Activated T-helper 2 cell treated with anti-CD3 and anti-CD28 coated beads, Interferon-gamma antibody, Interleukin-2, Interleukin-4, amounts not matched to agents 10 μg/mL and 5 μg/mL and 100 μg/mL, durations not matched to agents 14 hours and 24 hours and 36 hours (primary cell): ENCODE data around the gene PLEKHO1. TPM values are rescaled to one million over a fixed set of nuclear protein-coding genes. Genes with fewer than 3 reads are reported as not detected.

Experiments used
- DNase-seq: peaks from one replicate; pipeline ENCODE4 v3.0.0; 2021; ENCODE audit warnings: low spot score
- H3K27ac Mint-ChIP-seq: one replicate; pipeline ENCODE4 v1.8.0; 2021; ENCODE audit warnings: mixed read lengths
- H3K27me3 Mint-ChIP-seq: one replicate; pipeline ENCODE4 v1.8.0; 2021; ENCODE audit warnings: low read depth, mixed read lengths
- H3K36me3 Mint-ChIP-seq: one replicate; pipeline ENCODE4 v1.8.0; 2021; ENCODE audit warnings: low read depth, mixed read lengths
- H3K4me1 Mint-ChIP-seq: one replicate; pipeline ENCODE4 v1.8.0; 2021; ENCODE audit warnings: low read depth, mixed read lengths
- H3K4me3 Mint-ChIP-seq: one replicate; pipeline ENCODE4 v1.8.0; 2021; ENCODE audit warnings: low read depth, mild to moderate bottlenecking, moderate library complexity, mixed read lengths
- H3K9me3 Mint-ChIP-seq: one replicate; pipeline ENCODE4 v1.8.0; 2021; ENCODE audit warnings: mixed read lengths
- intact Hi-C: fragments of 100-400 bp; cut with micrococcal nuclease; formaldehyde crosslinking; loops from one replicate; pipeline ENCODE4 v1.15.1; 2023
- total RNA-seq: library from RNA; stranded (reverse); gene quantifications from 2 replicates; pipeline ENCODE4 v1.2.3, GENCODE V29; 2022

Gene PLEKHO1
- total RNA-seq, 1 donor from 2014 or later = 31.2 TPM

GRCh38 chr1:150152772-150153456, 3.2 kb downstream of the PLEKHO1 start:
- peaks cover 62% of the 10 kb centered on the region for H3K36me3 Mint-ChIP-seq
- peak overlapping the region; percentile 61 for H3K4me3 Mint-ChIP-seq
- H3K4me1 Mint-ChIP-seq = peaks cover 48% of the 10 kb centered on the region
- no peak for DNase-seq
- peaks cover 7% of the 10 kb centered on the region for H3K27me3 Mint-ChIP-seq
- H3K27ac Mint-ChIP-seq = peak overlapping the region; percentile 53
- H3K9me3 Mint-ChIP-seq = no peaks in the 10 kb centered on the region
- intact Hi-C loops = no loop called here

- H3K27ac Mint-ChIP-seq = no peak overlapping the region
- no peak overlapping the region for H3K4me3 Mint-ChIP-seq
- no peaks in the 10 kb centered on the region for H3K9me3 Mint-ChIP-seq
- H3K4me1 Mint-ChIP-seq = peaks cover 43% of the 10 kb centered on the region
- H3K36me3 Mint-ChIP-seq = peaks cover 71% of the 10 kb centered on the region
- intact Hi-C loops = no loop called here
- no peaks in the 10 kb centered on the region for H3K27me3 Mint-ChIP-seq
- no peak for DNase-seq
Measured at GRCh38 chr1:150154143-150154542, 4.4 kb downstream of the PLEKHO1 start.

- no peaks in the 10 kb centered on the region for H3K9me3 Mint-ChIP-seq
- H3K27me3 Mint-ChIP-seq = no peaks in the 10 kb centered on the region
- intact Hi-C loops = no loop called here
- no peak for DNase-seq
- no peak overlapping the region for H3K4me3 Mint-ChIP-seq
- H3K4me1 Mint-ChIP-seq = peaks cover 48% of the 10 kb centered on the region
- no peak overlapping the region for H3K27ac Mint-ChIP-seq
- peaks cover 82% of the 10 kb centered on the region for H3K36me3 Mint-ChIP-seq
Measured at GRCh38 chr1:150155413-150156071, 5.8 kb downstream of the PLEKHO1 start.

DNA sequence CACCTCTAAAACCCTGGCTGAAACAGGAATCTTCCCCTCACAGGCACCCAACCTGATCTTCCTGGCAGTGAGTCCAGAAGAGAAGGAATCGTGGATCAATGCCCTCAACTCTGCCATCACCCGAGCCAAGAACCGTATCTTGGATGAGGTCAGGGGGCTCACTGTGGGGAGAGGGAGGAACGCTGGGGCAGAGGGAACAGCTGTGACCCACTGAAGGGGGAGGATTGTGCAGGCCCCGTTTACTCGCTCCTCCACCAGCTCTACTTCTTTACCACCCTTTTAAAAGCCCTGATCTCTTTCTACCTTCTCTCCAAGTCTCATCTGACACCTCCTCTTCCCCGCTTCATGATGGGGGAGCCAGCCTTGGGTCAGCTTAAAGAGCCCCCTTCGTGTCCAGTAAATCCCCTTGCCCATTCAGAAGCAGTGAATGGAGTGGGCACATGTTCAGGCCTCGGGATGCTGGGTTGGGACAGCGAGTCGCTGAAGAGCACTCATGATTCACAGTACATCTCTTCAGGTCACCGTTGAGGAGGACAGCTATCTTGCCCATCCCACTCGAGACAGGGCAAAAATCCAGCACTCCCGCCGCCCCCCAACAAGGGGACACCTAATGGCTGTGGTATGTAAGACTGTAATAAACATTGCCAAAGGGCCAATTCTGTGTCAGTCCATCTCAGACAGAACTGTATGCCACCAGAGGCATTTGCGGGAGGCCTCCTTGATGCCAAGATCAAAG, 7.3 kb downstream of the PLEKHO1 start:
- Mint-ChIP-seq H3K9me3 (no peaks in the 10 kb centered on the region), H3K4me1 (peaks cover 51% of the 10 kb centered on the region), H3K27ac (no peak overlapping the region), H3K36me3 (peaks cover 72% of the 10 kb centered on the region), H3K4me3 (no peak overlapping the region), H3K27me3 (no peaks in the 10 kb centered on the region)
- DNase-seq = no peak
- intact Hi-C loops = no loop called here

- DNase-seq = no peak
- intact Hi-C loops = no loop called here
- no peaks in the 10 kb centered on the region for H3K9me3 Mint-ChIP-seq
- H3K4me1 Mint-ChIP-seq = peaks cover 51% of the 10 kb centered on the region
- peaks cover 55% of the 10 kb centered on the region for H3K36me3 Mint-ChIP-seq
- no peaks in the 10 kb centered on the region for H3K27me3 Mint-ChIP-seq
- H3K27ac Mint-ChIP-seq = no peak overlapping the region
- no peak overlapping the region for H3K4me3 Mint-ChIP-seq
Measured at GRCh38 chr1:150159550-150159949, 9.8 kb downstream of the PLEKHO1 start.

DNA sequence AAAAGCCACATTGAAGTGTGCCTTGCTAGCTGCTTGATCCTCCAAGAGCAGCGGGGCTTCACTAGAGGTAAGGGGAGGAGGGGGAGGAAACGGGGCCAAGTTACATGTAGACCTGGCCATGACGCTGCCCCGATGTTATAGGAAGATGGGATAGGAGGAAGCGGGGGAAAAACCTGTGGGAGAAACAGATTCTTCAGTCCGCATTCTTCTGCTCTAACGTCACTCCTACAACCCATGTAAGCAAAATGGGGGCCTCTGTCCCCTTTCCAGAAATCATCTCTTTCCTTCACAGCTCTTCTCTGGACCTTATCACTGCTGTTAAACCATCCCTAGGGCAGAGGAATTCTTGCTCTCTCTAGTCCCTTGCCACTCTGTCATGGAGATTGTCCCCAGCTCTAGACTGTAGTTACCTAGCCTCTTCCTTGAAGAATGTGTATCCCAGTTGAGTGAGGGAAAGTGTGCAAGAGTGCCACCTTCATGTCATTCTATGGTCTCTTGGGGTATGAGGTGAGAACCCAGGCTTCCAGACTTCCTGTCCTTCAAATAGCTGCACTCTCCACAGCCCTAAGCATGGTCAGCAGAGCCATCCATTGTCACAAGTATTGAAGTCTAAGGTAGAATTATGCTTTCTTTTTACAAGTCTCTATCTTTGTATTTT, 11.4 kb downstream of the PLEKHO1 start:
- Mint-ChIP-seq H3K27me3 (no peaks in the 10 kb centered on the region), H3K36me3 (peaks cover 40% of the 10 kb centered on the region), H3K4me3 (no peak overlapping the region), H3K27ac (no peak overlapping the region), H3K4me1 (peaks cover 56% of the 10 kb centered on the region), H3K9me3 (no peaks in the 10 kb centered on the region)
- intact Hi-C loops = loop anchor here (10.0 kb wide), 1 partner anchor 266 kb away; the partner anchor contains the start of gene BOLA1
- DNase-seq = no peak

GRCh38 chr1:150161747-150162581, 12.2 kb downstream of the PLEKHO1 start:
- intact Hi-C loops = loop anchor here (10.0 kb wide), 1 partner anchor 267 kb away; the partner anchor contains the start of gene BOLA1
- no peak overlapping the region for H3K27ac Mint-ChIP-seq

GRCh38 chr1:150162582-150162861, 12.8 kb downstream of the PLEKHO1 start:
- Mint-ChIP-seq H3K9me3 (no peaks in the 10 kb centered on the region), H3K4me3 (no peak overlapping the region), H3K36me3 (peaks cover 26% of the 10 kb centered on the region), H3K27ac (no peak overlapping the region), H3K4me1 (peaks cover 51% of the 10 kb centered on the region), H3K27me3 (peaks cover 3% of the 10 kb centered on the region)
- intact Hi-C loops = loop anchor here (10.0 kb wide), 1 partner anchor 268 kb away; the partner anchor contains the start of gene BOLA1
- DNase-seq = no peak

More at GRCh38 chr1:150161747-150162581, 12.2 kb downstream of the PLEKHO1 start:
- Mint-ChIP-seq H3K9me3 (no peaks in the 10 kb centered on the region), H3K36me3 (peaks cover 32% of the 10 kb centered on the region), H3K4me3 (no peak overlapping the region), H3K27me3 (peaks cover 3% of the 10 kb centered on the region), H3K4me1 (peaks cover 53% of the 10 kb centered on the region)
- DNase-seq = no peak

DNA sequence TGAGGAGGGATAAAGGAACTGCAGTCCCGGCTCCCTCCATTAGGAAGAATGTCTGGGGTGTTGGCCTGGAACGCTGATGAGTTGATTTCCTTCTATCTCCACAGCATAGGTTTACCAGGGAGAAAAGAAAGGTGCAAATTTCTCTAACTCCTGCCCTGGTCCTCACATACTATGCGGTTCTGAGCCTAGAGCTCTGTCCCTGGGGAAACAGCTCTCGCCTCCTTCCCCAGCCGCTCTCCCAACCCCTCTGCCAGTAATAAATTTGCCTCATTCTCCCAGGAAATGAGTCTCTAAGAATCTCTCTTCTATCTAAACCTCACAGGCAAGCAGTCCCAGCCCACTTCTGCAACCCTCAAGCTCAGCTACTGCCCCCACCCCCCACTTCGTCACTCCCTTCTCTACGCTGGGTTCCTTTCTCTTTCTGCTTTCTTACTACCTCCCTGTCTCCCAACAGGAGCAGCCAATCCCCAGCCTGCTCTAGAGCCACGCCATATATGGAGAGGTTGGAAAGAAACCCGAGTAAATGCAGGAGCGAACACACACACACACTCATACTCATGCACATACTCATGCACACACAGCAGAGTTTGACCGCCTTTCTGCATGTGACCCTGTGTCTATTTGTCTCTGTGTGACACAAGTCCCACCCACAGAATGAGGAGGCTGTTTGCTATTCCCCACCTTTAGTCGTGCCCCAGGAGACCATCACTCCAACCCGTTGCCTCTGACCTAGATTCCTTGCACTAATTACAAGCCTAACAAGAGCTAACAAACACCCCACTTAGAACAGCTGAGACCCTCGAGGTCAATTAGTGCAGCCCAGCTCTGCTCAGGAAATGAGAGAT, 13.4 kb downstream of the PLEKHO1 start:
- no peak overlapping the region for H3K4me3 Mint-ChIP-seq
- H3K36me3 Mint-ChIP-seq = peaks cover 20% of the 10 kb centered on the region
- peaks cover 3% of the 10 kb centered on the region for H3K27me3 Mint-ChIP-seq
- no peak overlapping the region for H3K27ac Mint-ChIP-seq
- DNase-seq = no peak
- H3K9me3 Mint-ChIP-seq = no peaks in the 10 kb centered on the region
- peaks cover 45% of the 10 kb centered on the region for H3K4me1 Mint-ChIP-seq
- intact Hi-C loops = loop anchor here (10.0 kb wide), 1 partner anchor 268 kb away; the partner anchor contains the start of gene BOLA1

- Mint-ChIP-seq H3K36me3 (peaks cover 13% of the 10 kb centered on the region), H3K9me3 (no peaks in the 10 kb centered on the region), H3K4me1 (peaks cover 44% of the 10 kb centered on the region), H3K27ac (no peak overlapping the region), H3K4me3 (no peak overlapping the region), H3K27me3 (peaks cover 3% of the 10 kb centered on the region)
- intact Hi-C loops = loop anchor here (10.0 kb wide), 1 partner anchor 269 kb away; the partner anchor contains the start of gene BOLA1
- DNase-seq = no peak
Measured at GRCh38 chr1:150164224-150164623, 14.5 kb downstream of the PLEKHO1 start.

- Mint-ChIP-seq H3K27me3 (peaks cover 3% of the 10 kb centered on the region), H3K36me3 (peaks cover 8% of the 10 kb centered on the region), H3K4me1 (peaks cover 41% of the 10 kb centered on the region), H3K9me3 (no peaks in the 10 kb centered on the region), H3K4me3 (no peak overlapping the region), H3K27ac (no peak overlapping the region)
- no peak for DNase-seq
- intact Hi-C loops = loop anchor here (5.0 to 10.0 kb wide), 2 partner anchors 202 to 270 kb away; partner anchors contain the start of gene BOLA1
Measured at GRCh38 chr1:150164779-150165178, 15.1 kb downstream of the PLEKHO1 start.
